Mesothelial cell of epicardium (in vitro differentiated cells): ENCODE measurements around the gene KBTBD12. TPM values are rescaled to one million over a fixed set of nuclear protein-coding genes. Genes with fewer than 3 reads are reported as not detected.

ENCODE experiments used
- DNase-seq, 2 experiments: peaks; one replicate each; pipeline ENCODE4 v3.0.0; 2021; ENCODE audit warnings: low spot score in 2 of 2; ENCODE audit not compliant: unreplicated experiment in 2 of 2
- H3K27ac Mint-ChIP-seq: 2 replicates; pipeline ENCODE4 v1.8.0; 2021; ENCODE audit warnings: mixed read lengths
- H3K27me3 Mint-ChIP-seq: 2 replicates; pipeline ENCODE4 v1.8.0; 2021; ENCODE audit warnings: low read depth, mixed read lengths
- H3K36me3 Mint-ChIP-seq: 2 replicates; pipeline ENCODE4 v1.8.0; 2021; ENCODE audit warnings: mixed read lengths
- H3K4me1 Mint-ChIP-seq: 2 replicates; pipeline ENCODE4 v1.8.0; 2021; ENCODE audit warnings: mixed read lengths
- H3K4me3 Mint-ChIP-seq: 2 replicates; pipeline ENCODE4 v1.8.0; 2021; ENCODE audit warnings: mild to moderate bottlenecking, moderate library complexity, mixed read lengths
- H3K9me3 Mint-ChIP-seq: 2 replicates; pipeline ENCODE4 v1.8.0; 2021; ENCODE audit warnings: mixed read lengths
- total RNA-seq: library from RNA; stranded (reverse); gene quantifications from 3 replicates; pipeline ENCODE4 v1.2.1, GENCODE V29; 2021
- TF ChIP-seq, protein P1 (sequence below): fragments of 200-600 bp; sonication (generic); IDR thresholded peaks from one replicate; pipeline ENCODE4 v1.5.0; 2021; ENCODE audit warnings: antibody characterized with exemption; ENCODE audit not compliant: unreplicated experiment

The KBTBD12 gene
- total RNA-seq, 1 donor from 2014 or later: not detected

DNA sequence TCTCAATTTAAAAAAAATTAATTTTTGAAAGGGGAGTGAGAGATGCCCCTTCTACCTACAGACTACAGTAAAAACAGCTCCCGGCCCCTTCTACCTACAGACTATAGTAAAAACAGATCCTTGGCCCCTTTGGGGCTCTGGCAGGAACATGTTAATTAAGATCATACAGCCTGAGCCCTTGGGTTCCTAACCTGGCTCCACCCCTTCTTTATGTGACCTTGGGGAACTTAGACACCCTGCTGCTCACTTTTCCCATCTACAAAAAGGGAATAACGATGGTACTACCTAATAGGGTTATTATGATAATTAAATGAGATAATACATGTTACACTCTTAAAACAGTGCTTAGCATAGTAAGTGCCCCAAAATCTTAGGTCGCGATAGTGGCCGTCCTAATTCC lies 77.1 kb downstream of the KBTBD12 start:
- TF ChIP-seq, protein P1, sequence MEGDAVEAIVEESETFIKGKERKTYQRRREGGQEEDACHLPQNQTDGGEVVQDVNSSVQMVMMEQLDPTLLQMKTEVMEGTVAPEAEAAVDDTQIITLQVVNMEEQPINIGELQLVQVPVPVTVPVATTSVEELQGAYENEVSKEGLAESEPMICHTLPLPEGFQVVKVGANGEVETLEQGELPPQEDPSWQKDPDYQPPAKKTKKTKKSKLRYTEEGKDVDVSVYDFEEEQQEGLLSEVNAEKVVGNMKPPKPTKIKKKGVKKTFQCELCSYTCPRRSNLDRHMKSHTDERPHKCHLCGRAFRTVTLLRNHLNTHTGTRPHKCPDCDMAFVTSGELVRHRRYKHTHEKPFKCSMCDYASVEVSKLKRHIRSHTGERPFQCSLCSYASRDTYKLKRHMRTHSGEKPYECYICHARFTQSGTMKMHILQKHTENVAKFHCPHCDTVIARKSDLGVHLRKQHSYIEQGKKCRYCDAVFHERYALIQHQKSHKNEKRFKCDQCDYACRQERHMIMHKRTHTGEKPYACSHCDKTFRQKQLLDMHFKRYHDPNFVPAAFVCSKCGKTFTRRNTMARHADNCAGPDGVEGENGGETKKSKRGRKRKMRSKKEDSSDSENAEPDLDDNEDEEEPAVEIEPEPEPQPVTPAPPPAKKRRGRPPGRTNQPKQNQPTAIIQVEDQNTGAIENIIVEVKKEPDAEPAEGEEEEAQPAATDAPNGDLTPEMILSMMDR: no peak
- H3K9me3 Mint-ChIP-seq: peaks cover 4% of the 10 kb centered on the region
- DNase-seq: no peak
- no peaks in the 10 kb centered on the region for H3K4me1 Mint-ChIP-seq
- H3K4me3 Mint-ChIP-seq: no peak overlapping the region
- H3K27me3 Mint-ChIP-seq: peaks cover 6% of the 10 kb centered on the region
- H3K27ac Mint-ChIP-seq: no peak overlapping the region
- H3K36me3 Mint-ChIP-seq: no peaks in the 10 kb centered on the region

DNA sequence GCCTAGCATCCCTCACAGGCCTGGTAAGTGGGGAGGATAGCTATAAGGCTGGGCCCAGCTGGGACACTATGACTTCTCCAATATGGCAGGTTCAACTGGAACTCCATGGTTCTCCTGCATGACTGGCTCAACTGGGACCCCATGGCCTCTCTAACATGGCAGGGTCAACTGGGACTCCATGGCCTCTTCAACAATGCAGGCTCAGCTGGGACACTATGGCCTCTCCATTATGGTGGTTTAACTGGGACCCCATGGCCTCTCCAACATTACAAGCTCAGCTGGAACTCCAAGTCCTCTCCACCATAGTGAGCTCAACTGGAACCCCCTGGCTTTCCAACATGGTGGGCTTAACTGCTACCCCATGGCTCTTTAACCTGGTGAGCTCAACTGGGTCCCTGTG lies 79.0 kb downstream of the KBTBD12 start:
- no peak for DNase-seq
- Mint-ChIP-seq H3K4me1 (no peaks in the 10 kb centered on the region), H3K27me3 (peaks cover 6% of the 10 kb centered on the region), H3K36me3 (no peaks in the 10 kb centered on the region), H3K9me3 (peaks cover 4% of the 10 kb centered on the region), H3K4me3 (no peak overlapping the region), H3K27ac (no peak overlapping the region)
- TF ChIP-seq, protein P1: no peak

DNA sequence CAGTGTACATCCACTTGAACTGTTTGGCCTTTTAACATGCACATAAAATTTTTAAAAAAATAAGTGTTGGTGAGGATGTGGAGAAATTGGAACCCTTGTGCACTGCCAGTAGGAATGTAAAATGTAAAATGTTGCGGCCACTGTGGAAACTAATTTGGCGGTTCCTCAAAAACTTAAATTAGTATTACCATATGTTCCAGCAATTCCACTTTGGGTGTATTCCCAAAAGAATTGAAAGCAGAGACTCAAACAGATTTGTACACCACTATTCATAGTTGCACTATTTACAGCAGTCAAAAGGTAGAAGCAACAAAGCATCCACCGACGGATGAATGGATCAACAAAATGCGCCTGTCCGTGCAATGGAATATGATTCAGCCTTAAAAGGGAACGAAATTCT lies 82.0 kb downstream of the KBTBD12 start:
- no peak for DNase-seq
- TF ChIP-seq, protein P1: no peak
- no peaks in the 10 kb centered on the region for H3K36me3 Mint-ChIP-seq
- H3K27ac Mint-ChIP-seq: no peak overlapping the region
- H3K9me3 Mint-ChIP-seq: peaks cover 13% of the 10 kb centered on the region
- H3K4me3 Mint-ChIP-seq: no peak overlapping the region
- H3K27me3 Mint-ChIP-seq: peaks cover 21% of the 10 kb centered on the region
- no peaks in the 10 kb centered on the region for H3K4me1 Mint-ChIP-seq

DNA sequence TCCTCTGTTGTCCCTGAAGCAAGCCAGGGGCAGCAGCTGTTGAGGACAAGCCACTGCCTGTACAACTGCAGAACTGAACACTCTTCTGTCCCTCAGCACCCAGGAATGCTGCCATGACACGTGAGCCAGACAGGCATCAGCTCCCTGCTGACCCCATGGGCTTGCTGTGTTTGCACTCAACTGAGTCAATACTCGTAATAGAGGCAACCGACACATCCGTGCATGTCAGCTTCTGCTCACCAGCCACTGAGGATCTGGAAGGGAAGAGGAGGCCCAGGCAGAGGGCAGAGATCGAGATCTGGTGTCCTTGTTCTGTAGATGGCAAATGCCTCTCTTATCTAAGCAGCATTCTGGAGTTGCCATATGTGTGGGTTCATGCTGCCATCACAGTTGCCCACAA lies 82.9 kb downstream of the KBTBD12 start:
- TF ChIP-seq, protein P1: no peak
- no peak for DNase-seq
- Mint-ChIP-seq H3K4me3 (no peak overlapping the region), H3K4me1 (no peaks in the 10 kb centered on the region), H3K27me3 (peaks cover 27% of the 10 kb centered on the region), H3K36me3 (no peaks in the 10 kb centered on the region), H3K27ac (no peak overlapping the region), H3K9me3 (peaks cover 13% of the 10 kb centered on the region)

DNA sequence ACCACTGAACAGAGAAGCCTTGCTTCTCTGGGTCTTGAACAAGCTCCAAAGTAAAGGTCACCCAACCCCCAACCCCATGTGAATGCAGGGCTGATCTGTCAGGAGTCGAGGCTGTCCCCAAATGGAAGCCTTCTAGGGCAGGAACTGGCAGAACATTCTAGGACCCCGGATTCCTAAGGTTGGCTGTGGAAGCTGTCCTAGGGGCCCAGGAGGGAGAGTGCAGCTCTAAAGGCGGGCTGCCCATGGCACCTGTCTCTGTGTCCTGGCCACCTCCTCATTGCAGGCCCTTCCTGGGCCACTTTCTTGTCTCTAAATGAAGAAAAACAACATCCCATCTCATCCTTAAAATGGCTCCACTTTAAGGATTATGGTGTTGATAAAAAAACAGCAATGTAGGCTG lies 83.6 kb downstream of the KBTBD12 start:
- H3K9me3 Mint-ChIP-seq: peaks cover 13% of the 10 kb centered on the region
- no peak overlapping the region for H3K27ac Mint-ChIP-seq
- no peaks in the 10 kb centered on the region for H3K36me3 Mint-ChIP-seq
- DNase-seq: no peak
- H3K27me3 Mint-ChIP-seq: peaks cover 33% of the 10 kb centered on the region
- TF ChIP-seq, protein P1: no peak
- H3K4me3 Mint-ChIP-seq: no peak overlapping the region
- no peaks in the 10 kb centered on the region for H3K4me1 Mint-ChIP-seq

DNA sequence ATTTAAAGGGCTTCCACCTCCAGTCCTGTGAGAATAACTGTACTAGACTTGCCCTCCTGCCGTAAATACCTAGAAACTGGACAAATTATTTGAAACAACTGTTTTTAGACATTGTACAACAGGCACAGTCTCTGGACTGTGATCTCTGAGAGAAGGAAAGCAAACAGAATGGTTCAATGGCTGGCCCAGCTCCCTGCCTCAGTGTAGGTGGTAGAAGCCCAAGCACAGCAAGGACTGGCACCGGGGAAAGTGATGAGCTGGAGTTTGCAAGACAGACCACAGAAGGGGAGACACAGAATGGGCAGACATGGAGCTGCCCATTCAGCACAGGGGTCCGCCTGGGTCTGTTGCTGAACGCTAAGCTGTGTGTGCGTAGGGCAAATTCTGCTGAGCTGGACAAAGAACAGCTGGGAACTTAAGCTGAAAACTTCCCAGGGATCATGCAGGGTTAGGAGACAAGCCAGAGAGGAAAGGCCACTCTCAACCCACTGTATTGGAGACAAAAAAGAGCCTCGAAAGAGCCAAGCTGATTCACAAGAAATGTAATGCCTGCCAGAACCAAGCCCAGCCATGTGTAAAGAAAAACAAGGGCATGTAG lies 84.6 kb downstream of the KBTBD12 start:
- Mint-ChIP-seq H3K36me3 (no peaks in the 10 kb centered on the region), H3K4me1 (no peaks in the 10 kb centered on the region), H3K4me3 (no peak overlapping the region), H3K27me3 (peaks cover 39% of the 10 kb centered on the region), H3K9me3 (peaks cover 10% of the 10 kb centered on the region), H3K27ac (no peak overlapping the region)
- TF ChIP-seq, protein P1: no peak
- DNase-seq: no peak
